Loucy (cell line): ENCODE measurements around the gene ALCAM.

ENCODE experiments used
- EZH2phosphoT487 ChIP-seq: fragments of 200-600 bp; IDR thresholded peaks from 2 replicates; pipeline ENCODE4 v1.6.1; 2018; ENCODE audit warnings: antibody characterized with exemption, mild to moderate bottlenecking, moderate library complexity, borderline replicate concordance
- TF ChIP-seq, protein P1 (sequence below): fragments of 200-600 bp; sonication (generic); conservative IDR thresholded peaks from 2 replicates; pipeline ENCODE4 v1.5.1; 2014; ENCODE audit warnings: mild to moderate bottlenecking, antibody characterized with exemption, low read length

DNA sequence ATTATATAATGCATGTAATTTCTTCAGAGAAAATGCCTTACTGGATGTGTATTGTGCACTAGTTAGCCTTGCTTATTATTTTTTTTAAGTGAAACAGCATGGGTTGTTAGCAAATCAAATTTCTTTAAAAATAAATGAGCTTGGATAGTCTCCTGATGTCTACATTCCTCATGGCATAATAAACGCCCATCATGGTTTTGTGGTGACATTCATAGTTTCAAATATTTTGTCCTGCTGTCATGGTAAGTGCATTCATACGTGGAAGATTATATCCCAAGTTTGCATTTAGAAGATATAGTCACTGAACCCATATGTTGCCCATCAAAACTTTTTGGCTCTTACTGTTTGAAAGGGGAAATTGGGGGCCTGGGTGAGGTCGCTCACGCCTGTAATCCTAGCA lies 130.7 kb downstream of the ALCAM start:
- TF ChIP-seq, protein P1, sequence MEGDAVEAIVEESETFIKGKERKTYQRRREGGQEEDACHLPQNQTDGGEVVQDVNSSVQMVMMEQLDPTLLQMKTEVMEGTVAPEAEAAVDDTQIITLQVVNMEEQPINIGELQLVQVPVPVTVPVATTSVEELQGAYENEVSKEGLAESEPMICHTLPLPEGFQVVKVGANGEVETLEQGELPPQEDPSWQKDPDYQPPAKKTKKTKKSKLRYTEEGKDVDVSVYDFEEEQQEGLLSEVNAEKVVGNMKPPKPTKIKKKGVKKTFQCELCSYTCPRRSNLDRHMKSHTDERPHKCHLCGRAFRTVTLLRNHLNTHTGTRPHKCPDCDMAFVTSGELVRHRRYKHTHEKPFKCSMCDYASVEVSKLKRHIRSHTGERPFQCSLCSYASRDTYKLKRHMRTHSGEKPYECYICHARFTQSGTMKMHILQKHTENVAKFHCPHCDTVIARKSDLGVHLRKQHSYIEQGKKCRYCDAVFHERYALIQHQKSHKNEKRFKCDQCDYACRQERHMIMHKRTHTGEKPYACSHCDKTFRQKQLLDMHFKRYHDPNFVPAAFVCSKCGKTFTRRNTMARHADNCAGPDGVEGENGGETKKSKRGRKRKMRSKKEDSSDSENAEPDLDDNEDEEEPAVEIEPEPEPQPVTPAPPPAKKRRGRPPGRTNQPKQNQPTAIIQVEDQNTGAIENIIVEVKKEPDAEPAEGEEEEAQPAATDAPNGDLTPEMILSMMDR: no peak
- no peak for TF ChIP-seq EZH2phosphoT487
